Measurements from ENCODE around the gene CEP152.

CEP152 gene

GRCh38 chr15:48834756-48835155 lies 23.9 kb upstream of the CEP152 start:
- no peak for DNase-seq
- intact Hi-C loops (cut with DNase I; ENCODE audit: low total_unique reads) = no loop called here
- Histone ChIP-seq H3K36me3 (peaks cover 9 to 24% (median 14%) of the 10 kb centered on the region in 3 donors), H3K27ac (no peak overlapping the region), H3K27me3 (no peaks in the 10 kb centered on the region), H3K4me1 (no peaks in the 10 kb centered on the region), H3K4me3 (no peak overlapping the region), H3K9me3 (no peaks in the 10 kb centered on the region)
- TF ChIP-seq CTCF (IDR thresholded peaks at IDR 0.05) = no peak

GRCh38 chr15:48833526-48834239 lies 22.8 kb upstream of the CEP152 start:
- peaks cover 9 to 24% (median 14%) of the 10 kb centered on the region in 3 donors for H3K36me3 ChIP-seq
- no peak for TF ChIP-seq CTCF (IDR thresholded peaks at IDR 0.05)
- no peaks in the 10 kb centered on the region for H3K4me1 ChIP-seq
- no peak overlapping the region for H3K4me3 ChIP-seq
- intact Hi-C loops (cut with DNase I; ENCODE audit: low total_unique reads) = no loop called here
- no peak for DNase-seq
- no peaks in the 10 kb centered on the region for H3K9me3 ChIP-seq
- no peaks in the 10 kb centered on the region for H3K27me3 ChIP-seq
- no peak overlapping the region for H3K27ac ChIP-seq

GRCh38 chr15:48832648-48833047 lies 21.8 kb upstream of the CEP152 start:
- Histone ChIP-seq H3K27ac (no peak overlapping the region), H3K27me3 (no peaks in the 10 kb centered on the region), H3K4me3 (no peak overlapping the region), H3K9me3 (no peaks in the 10 kb centered on the region), H3K4me1 (no peaks in the 10 kb centered on the region), H3K36me3 (peaks cover 9 to 24% (median 14%) of the 10 kb centered on the region in 3 donors)
- intact Hi-C loops (cut with DNase I; ENCODE audit: low total_unique reads) = no loop called here
- DNase-seq = no peak
- no peak for TF ChIP-seq CTCF (IDR thresholded peaks at IDR 0.05)

- H3K36me3 ChIP-seq = peaks cover 9 to 24% (median 11%) of the 10 kb centered on the region in 3 donors
- no peak for TF ChIP-seq CTCF (IDR thresholded peaks at IDR 0.05)
- no peaks in the 10 kb centered on the region for H3K9me3 ChIP-seq
- no peak overlapping the region for H3K4me3 ChIP-seq
- no peaks in the 10 kb centered on the region for H3K4me1 ChIP-seq
- H3K27me3 ChIP-seq = no peaks in the 10 kb centered on the region
- intact Hi-C loops (cut with DNase I; ENCODE audit: low total_unique reads) = no loop called here
- H3K27ac ChIP-seq = no peak overlapping the region
- no peak for DNase-seq
These were observed 18.0 kb upstream of the CEP152 start for GRCh38 chr15:48828906-48829305.

GRCh38 chr15:48828471-48828870 lies 17.6 kb upstream of the CEP152 start:
- H3K4me3 ChIP-seq = no peak overlapping the region

More at GRCh38 chr15:48828471-48828870, 17.6 kb upstream of the CEP152 start:
- intact Hi-C loops (cut with DNase I; ENCODE audit: low total_unique reads) = no loop called here
- TF ChIP-seq CTCF (IDR thresholded peaks at IDR 0.05) = no peak
- H3K27ac ChIP-seq = no peak overlapping the region
- peaks cover 4 to 20% (median 7%) of the 10 kb centered on the region in 3 donors for H3K36me3 ChIP-seq
- no peak for DNase-seq
- H3K9me3 ChIP-seq = no peaks in the 10 kb centered on the region
- no peaks in the 10 kb centered on the region for H3K27me3 ChIP-seq
- H3K4me1 ChIP-seq = no peaks in the 10 kb centered on the region

Data from tibial artery (tissue), 4 donors.